Erythroblast (primary cell): Measurements from ENCODE around the gene KRTAP10-3.
"Not testable (repeated sequence)": the region's sequence is repeated elsewhere in the genome, so short reads cannot be mapped to it uniquely, and the experiment has no call there.

Source experiments
- DNase-seq, 2 experiments: peaks; one replicate each; lab custom pipeline; 2025; lab: John Stamatoyannopoulos, UW
- GATA1 ChIP-seq: IDR thresholded peaks from 2 replicates; pipeline ENCODE4 v1.6.1; 2011; ENCODE audit warnings: low read depth, mild to moderate bottlenecking, control low read depth, low read length, moderate library complexity
- POLR2A ChIP-seq: IDR thresholded peaks from 2 replicates; pipeline ENCODE4 v1.6.1; 2011; ENCODE audit warnings: mild to moderate bottlenecking, low read length

KRTAP10-3 gene, protein sequence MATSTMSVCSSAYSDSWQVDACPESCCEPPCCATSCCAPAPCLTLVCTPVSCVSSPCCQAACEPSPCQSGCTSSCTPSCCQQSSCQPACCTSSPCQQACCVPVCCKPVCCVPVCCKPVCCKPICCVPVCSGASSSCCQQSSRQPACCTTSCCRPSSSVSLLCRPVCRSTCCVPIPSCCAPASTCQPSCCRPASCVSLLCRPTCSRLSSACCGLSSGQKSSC

DNA sequence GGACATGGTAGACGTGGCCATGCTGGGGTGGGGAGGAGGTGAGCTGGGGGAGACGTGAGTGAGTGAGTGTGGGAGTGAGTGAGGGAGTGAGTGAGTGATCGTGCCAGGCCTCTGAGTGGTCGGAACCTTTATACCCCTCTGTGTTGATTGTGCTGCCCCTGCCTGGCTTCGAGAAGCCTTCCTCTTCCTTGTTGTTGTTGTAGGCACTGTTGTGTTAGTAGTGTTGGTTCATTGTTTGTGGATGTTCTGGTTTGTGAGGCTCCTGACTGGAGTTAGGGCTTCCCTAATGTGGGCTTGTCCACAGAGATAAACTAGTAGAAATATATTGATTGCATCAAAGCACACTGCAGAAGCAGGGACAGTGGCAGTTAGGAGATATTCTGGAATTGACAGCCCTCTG lies at the start of gene KRTAP10-3:
TSS of gene KRTAP10-3 (minus strand) at position 101 of the 400 bp plus-strand sequence. CDS start at position 21, 80 bp downstream.
- no peak for DNase-seq
- TF ChIP-seq GATA1, result no peak
- TF ChIP-seq POLR2A, result no peak

DNA sequence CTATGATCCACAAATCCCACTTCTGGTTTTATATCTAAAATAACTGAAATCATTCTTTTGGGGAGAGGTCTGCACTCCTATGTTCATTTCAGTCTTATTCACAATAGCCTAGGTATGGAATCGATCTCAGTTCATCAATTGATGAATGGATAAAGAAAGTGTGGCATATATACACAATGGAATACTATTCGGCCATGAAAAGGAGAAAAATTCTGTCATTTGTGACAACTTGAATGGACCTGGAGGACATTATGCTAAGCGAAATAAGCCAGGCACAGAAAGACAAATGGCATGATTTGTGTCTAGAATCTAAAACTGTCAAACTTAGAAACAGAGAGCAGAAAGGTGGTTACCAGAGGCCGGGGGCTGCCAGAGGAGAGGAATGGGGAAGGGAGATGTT lies 47.9 kb upstream of the KRTAP10-3 start:
- TF ChIP-seq GATA1, result no peak
- no peak for TF ChIP-seq POLR2A
- DNase-seq, result no peak

DNA sequence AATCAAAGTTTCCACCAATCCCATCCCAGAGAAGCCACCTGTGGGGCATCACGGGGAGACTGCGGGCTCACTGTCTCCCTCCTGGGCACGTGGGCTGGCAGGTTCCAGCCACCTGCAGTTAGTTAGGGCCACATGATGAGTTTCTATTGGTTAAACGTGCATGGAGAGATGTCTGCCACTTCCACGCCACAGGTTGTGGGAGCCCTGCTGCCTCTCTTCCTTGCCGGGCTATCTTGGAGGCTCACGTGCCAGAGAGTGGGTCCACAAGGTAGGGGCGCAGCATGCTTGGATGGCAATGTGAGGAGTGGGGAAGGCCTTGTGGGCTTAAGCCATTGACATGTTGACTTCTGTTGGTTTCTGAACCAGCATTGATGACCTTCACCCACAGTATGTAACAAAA lies 45.3 kb upstream of the KRTAP10-3 start:
- no peak for DNase-seq
- TF ChIP-seq POLR2A (no peak), GATA1 (no peak)

- TF ChIP-seq GATA1 (no peak), POLR2A (no peak)
- DNase-seq, result no peak
Observed at GRCh38 chr21:44603109-44603875, 44.7 kb upstream of the KRTAP10-3 start.

- TF ChIP-seq GATA1 (no peak), POLR2A (no peak)
- no peak for DNase-seq
Observed at GRCh38 chr21:44602463-44602850, 43.9 kb upstream of the KRTAP10-3 start.

- no peak for DNase-seq
- TF ChIP-seq GATA1 (no peak), POLR2A (no peak)
Observed at GRCh38 chr21:44601596-44602462, 43.2 kb upstream of the KRTAP10-3 start.

- not testable (repeated sequence) for DNase-seq
Observed at GRCh38 chr21:44601091-44601490, 42.5 kb upstream of the KRTAP10-3 start.

DNA sequence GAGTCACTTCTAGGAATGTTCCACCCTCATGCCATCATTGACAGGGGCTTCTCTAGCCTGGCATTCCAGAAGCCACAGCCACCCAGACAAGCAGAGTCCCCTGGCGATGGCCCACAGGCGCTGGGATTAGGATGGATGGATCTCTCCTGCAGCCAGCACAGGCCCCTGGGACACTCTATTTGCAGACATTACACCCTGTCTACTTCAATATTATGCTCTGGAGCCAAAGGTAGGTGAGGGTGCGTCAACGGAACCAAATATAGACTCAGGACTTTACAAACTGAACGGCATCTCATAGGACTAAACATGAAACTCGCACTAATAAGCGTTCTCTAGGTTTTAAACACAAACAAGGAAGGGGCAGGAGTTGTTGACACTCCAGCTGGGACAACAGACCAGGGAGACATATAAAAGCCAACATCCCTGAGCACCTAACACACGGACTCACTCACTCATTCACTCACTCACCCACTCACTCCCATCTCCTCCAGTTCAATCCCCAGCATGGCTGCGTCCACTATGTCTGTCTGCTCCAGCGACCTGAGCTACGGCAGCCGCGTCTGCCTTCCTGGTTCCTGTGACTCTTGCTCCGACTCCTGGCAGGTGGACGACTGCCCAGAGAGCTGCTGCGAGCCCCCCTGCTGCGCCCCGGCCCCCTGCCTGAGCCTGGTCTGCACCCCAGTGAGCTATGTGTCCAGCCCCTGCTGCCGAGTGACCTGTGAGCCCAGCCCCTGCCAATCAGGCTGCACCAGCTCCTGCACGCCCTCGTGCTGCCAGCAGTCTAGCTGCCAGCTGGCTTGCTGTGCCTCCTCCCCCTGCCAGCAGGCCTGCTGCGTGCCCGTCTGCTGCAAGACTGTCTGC lies 41.8 kb upstream of the KRTAP10-3 start, which contains the start of gene KRTAP10-7:
TSS of gene KRTAP10-7 (plus strand) at position 480 of the 861 bp plus-strand sequence. CDS start at position 505, 25 bp downstream.
- DNase-seq, result not testable (repeated sequence)

GRCh38 chr21:44599264-44600029 lies 40.9 kb upstream of the KRTAP10-3 start:
- no peak for DNase-seq
- no peak for TF ChIP-seq POLR2A
- TF ChIP-seq GATA1, result no peak

GRCh38 chr21:44598061-44598460 lies 39.5 kb upstream of the KRTAP10-3 start:
- TF ChIP-seq POLR2A, result no peak
- no peak for TF ChIP-seq GATA1
- no peak for DNase-seq

DNA sequence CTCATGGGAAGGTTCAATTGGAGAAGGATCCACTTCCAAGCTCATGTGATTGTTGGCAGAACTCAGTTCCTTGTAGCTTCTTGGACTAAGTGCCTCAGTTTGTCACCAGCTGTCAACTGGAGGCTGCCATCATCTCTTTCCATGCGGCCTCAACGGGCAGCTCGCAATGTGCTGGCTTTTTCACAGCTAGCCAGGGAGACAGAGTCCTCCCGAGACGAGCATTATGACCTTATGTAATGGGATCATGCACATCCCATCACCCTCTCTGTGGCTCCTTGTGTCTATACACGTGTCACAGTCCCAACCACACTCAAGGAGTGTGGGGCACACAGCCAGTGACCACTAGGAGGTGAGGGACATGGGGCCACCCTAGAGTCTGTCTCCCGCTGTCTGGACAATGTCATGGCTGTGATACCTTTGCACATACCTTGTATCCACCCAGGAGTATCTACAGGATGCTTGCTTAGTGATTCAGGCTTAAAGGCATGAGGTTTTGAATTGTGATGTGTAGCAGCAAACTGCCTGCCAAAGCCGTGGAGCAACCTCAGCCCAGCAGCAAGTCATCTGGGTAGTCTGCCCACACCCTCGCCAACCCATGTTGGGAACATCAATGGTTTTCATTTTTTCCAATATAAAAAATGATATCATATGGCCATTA lies 37.6 kb upstream of the KRTAP10-3 start:
- DNase-seq, result no peak
- TF ChIP-seq POLR2A (no peak), GATA1 (no peak)

- TF ChIP-seq GATA1 (no peak), POLR2A (no peak)
- no peak for DNase-seq
Observed at GRCh38 chr21:44595524-44595923, 36.9 kb upstream of the KRTAP10-3 start.
